CD14-positive monocyte (primary cell): Measurements from ENCODE around the gene UTS2B. TPM values are rescaled to one million over a fixed set of nuclear protein-coding genes. Genes with fewer than 3 reads are reported as not detected.

ENCODE experiments used
- DNase-seq, 3 donors: peaks; one replicate each; pipeline ENCODE4 v3.0.0-alpha.2; 2011 to 2022
- H2AFZ ChIP-seq: 2 replicates; pipeline ENCODE4 v1.6.0; 2012; ENCODE audit warnings: mild to moderate bottlenecking, low read depth, low read length, inconsistent platforms; ENCODE audit not compliant: insufficient read depth, poor library complexity, severe bottlenecking
- H3K27ac ChIP-seq, 2 donors: 1 replicate in 1 of 2; 2 replicates in 1 of 2; pipeline ENCODE4 v1.5.1; 2012 to 2013; ENCODE audit warnings: low read length in 2 of 2, control low read depth in 1 of 2, inconsistent platforms in 1 of 2, low read depth in 1 of 2, mild to moderate bottlenecking in 1 of 2
- H3K27me3 ChIP-seq, 2 donors: one replicate each; pipeline versions ENCODE4 v1.6.0 to v1.6.1; 2011 to 2013; ENCODE audit warnings: low read length in 2 of 2; ENCODE audit not compliant: control insufficient read depth in 2 of 2, insufficient read depth in 2 of 2
- H3K36me3 ChIP-seq, 2 donors: replicated peaks in 1 of 2; 1 replicate in 1 of 2; 2 replicates in 1 of 2; pipeline versions ENCODE4 v1.5.1 to v1.6.1; 2012 to 2013; ENCODE audit warnings: low read length in 2 of 2, control low read depth in 1 of 2, inconsistent platforms in 1 of 2, mild to moderate bottlenecking in 1 of 2; ENCODE audit not compliant: insufficient read depth in 2 of 2, control insufficient read depth in 1 of 2
- H3K4me1 ChIP-seq, 2 donors: 1 replicate in 1 of 2; 2 replicates in 1 of 2; pipeline versions ENCODE4 v1.5.1 to v1.6.1; 2012 to 2013; ENCODE audit warnings: low read length in 2 of 2, control low read depth in 1 of 2, inconsistent platforms in 1 of 2, mild to moderate bottlenecking in 1 of 2, moderate library complexity in 1 of 2; ENCODE audit not compliant: insufficient read depth in 2 of 2, control insufficient read depth in 1 of 2
- H3K4me2 ChIP-seq: replicated peaks from 2 replicates; pipeline ENCODE3; 2012; ENCODE audit warnings: low read length, moderate library complexity, mild to moderate bottlenecking; ENCODE audit not compliant: poor library complexity, severe bottlenecking; ENCODE audit errors: extremely low read depth
- H3K4me3 ChIP-seq, 3 experiments: fragments of 200-600 bp in 1 of 3; sonication (generic) in 1 of 3; replicated peaks in 1 of 3; 1 replicate in 2 of 3; 2 replicates in 1 of 3; pipeline ENCODE4 v1.5.1; 2011 to 2013; ENCODE audit warnings: low read length in 3 of 3, mild to moderate bottlenecking in 3 of 3, control low read depth in 2 of 3, low read depth in 2 of 3, inconsistent platforms in 1 of 3, moderate library complexity in 1 of 3
- H3K79me2 ChIP-seq: 2 replicates; pipeline ENCODE4 v1.6.0; 2012; ENCODE audit warnings: mild to moderate bottlenecking, control low read depth, inconsistent platforms, low read length, moderate library complexity; ENCODE audit not compliant: insufficient read depth
- H3K9ac ChIP-seq: 2 replicates; pipeline ENCODE4 v1.6.0; 2017; ENCODE audit warnings: low read length, mild to moderate bottlenecking; ENCODE audit not compliant: insufficient read depth, poor library complexity, severe bottlenecking
- H3K9me3 ChIP-seq, 2 donors: replicated peaks in 1 of 2; 1 replicate in 1 of 2; 2 replicates in 1 of 2; pipeline versions ENCODE4 v1.5.1 to v1.6.1; 2012 to 2013; ENCODE audit warnings: low read length in 2 of 2, control low read depth in 1 of 2; ENCODE audit not compliant: control insufficient read depth in 1 of 2, insufficient read depth in 1 of 2
- H4K20me1 ChIP-seq: 2 replicates; pipeline ENCODE4 v1.6.0; 2012; ENCODE audit warnings: mild to moderate bottlenecking, low read length, control low read depth, moderate library complexity; ENCODE audit not compliant: insufficient read depth
- H3K27ac Mint-ChIP-seq, 7 donors: one replicate each; pipeline ENCODE4 v1.8.0; 2020; ENCODE audit warnings: mild to moderate bottlenecking in 7 of 7, mixed read lengths in 7 of 7, moderate library complexity in 6 of 7, inconsistent platforms in 2 of 7
- H3K27me3 Mint-ChIP-seq, 3 donors: one replicate each; pipeline ENCODE4 v1.8.0; 2021 to 2022; ENCODE audit warnings: low read depth in 3 of 3, mild to moderate bottlenecking in 3 of 3, mixed read lengths in 3 of 3, moderate library complexity in 3 of 3, inconsistent platforms in 1 of 3
- H3K36me3 Mint-ChIP-seq, 2 donors: one replicate each; pipeline ENCODE4 v1.8.0; 2020; ENCODE audit warnings: mixed read lengths in 2 of 2, inconsistent platforms in 1 of 2, mild to moderate bottlenecking in 1 of 2
- H3K4me1 Mint-ChIP-seq: one replicate; pipeline ENCODE4 v1.8.0; 2020; ENCODE audit warnings: mild to moderate bottlenecking, mixed read lengths
- H3K4me3 Mint-ChIP-seq, 2 donors: one replicate each; pipeline ENCODE4 v1.8.0; 2020; ENCODE audit warnings: mild to moderate bottlenecking in 2 of 2, mixed read lengths in 2 of 2, moderate library complexity in 1 of 2
- H3K9me3 Mint-ChIP-seq, 7 donors: one replicate each; pipeline ENCODE4 v1.8.0; 2020 to 2022; ENCODE audit warnings: mixed read lengths in 7 of 7, mild to moderate bottlenecking in 6 of 7, moderate library complexity in 6 of 7, inconsistent platforms in 2 of 7
- CTCF ChIP-seq: fragments of 200-600 bp; IDR thresholded peaks from one replicate; pipeline ENCODE4 v1.8.0; 2022; ENCODE audit warnings: antibody characterized with exemption, mild to moderate bottlenecking
- WGBS: methylation state at CpG from one replicate; pipeline ENCODE4 v1.1.5; 2013; ENCODE audit warnings: missing lambda C conversion rate; ENCODE audit not compliant: insufficient coverage; 5-methylcytosine and 5-hydroxymethylcytosine counted together
- intact Hi-C, 2 donors: fragments of 100-400 bp; cut with micrococcal nuclease; formaldehyde crosslinking; loops; one replicate each; pipeline versions ENCODE4 v1.15.0 to v1.15.1; 2023
- polyA plus RNA-seq, 3 donors: library from polyadenylated mRNA; depleted of rRNA in 1 of 3; unstranded in 2 of 3; stranded (reverse) in 1 of 3; fragments of 300-500 nt in 2 of 3; fragments of >200 nt in 1 of 3; fragmentation: Illumina TruSeq in 2 of 3; gene quantifications; 1 replicate in 2 of 3; 2 replicates in 1 of 3; pipeline ENCODE4 v1.2.3, GENCODE V29; 2012 to 2021

Gene UTS2B
- polyA plus RNA-seq, 3 donors: not detected

GRCh38 chr3:191306428-191306827 is 23.9 kb downstream of the UTS2B start:
- Mint-ChIP-seq H3K27me3 (peaks cover 5 to 8% (median 6%) of the 10 kb centered on the region in 3 donors), H3K9me3 (peaks cover 0 to 15% (median 4%) of the 10 kb centered on the region in 7 donors), H3K4me1 (no peaks in the 10 kb centered on the region), H3K36me3 (no peaks in the 10 kb centered on the region), H3K27ac (no peak overlapping the region), H3K4me3 (no peak overlapping the region)
- no peak for DNase-seq
- WGBS: no CpG with 5 or more reads among the region's 4 CpGs
- H3K4me3 ChIP-seq: no peak overlapping the region
- no peaks in the 10 kb centered on the region for H3K36me3 ChIP-seq
- intact Hi-C loops: no loop called here
- TF ChIP-seq CTCF: no peak
- no peaks in the 10 kb centered on the region for H3K27me3 ChIP-seq
- H3K79me2 ChIP-seq: no peaks in the 10 kb centered on the region
- H3K9me3 ChIP-seq: no peaks in the 10 kb centered on the region
- no peaks in the 10 kb centered on the region for H4K20me1 ChIP-seq
- no peak overlapping the region for H3K9ac ChIP-seq
- no peak overlapping the region for H3K27ac ChIP-seq
- H3K4me1 ChIP-seq: no peaks in the 10 kb centered on the region
- H2AFZ ChIP-seq: no peak overlapping the region
- H3K4me2 ChIP-seq: no peak overlapping the region

GRCh38 chr3:191303596-191303995 is 26.7 kb downstream of the UTS2B start:
- H4K20me1 ChIP-seq: no peaks in the 10 kb centered on the region
- peaks cover 0 to 10% (median 0%) of the 10 kb centered on the region in 7 donors for H3K9me3 Mint-ChIP-seq
- WGBS: 63% methylated on average over 2 of the region's 3 CpGs
- H3K4me1 ChIP-seq: peaks cover 0 to 4% of the 10 kb centered on the region in 2 donors
- no peak overlapping the region for H3K27ac ChIP-seq
- H3K4me1 Mint-ChIP-seq: peaks cover 8% of the 10 kb centered on the region
- H2AFZ ChIP-seq: no peak overlapping the region
- peak overlapping the region in 1 of 7 donors; percentile 43 for H3K27ac Mint-ChIP-seq
- no peaks in the 10 kb centered on the region for H3K36me3 Mint-ChIP-seq
- H3K4me3 ChIP-seq: no peak overlapping the region
- no peak overlapping the region for H3K4me3 Mint-ChIP-seq
- H3K27me3 ChIP-seq: no peaks in the 10 kb centered on the region
- peaks cover 2 to 4% (median 4%) of the 10 kb centered on the region in 3 donors for H3K27me3 Mint-ChIP-seq
- no peaks in the 10 kb centered on the region for H3K36me3 ChIP-seq
- DNase-seq: no peak
- H3K9ac ChIP-seq: no peak overlapping the region
- intact Hi-C loops: no loop called here
- no peaks in the 10 kb centered on the region for H3K79me2 ChIP-seq
- no peak overlapping the region for H3K4me2 ChIP-seq
- TF ChIP-seq CTCF: no peak
- no peaks in the 10 kb centered on the region for H3K9me3 ChIP-seq
